SH-SY5Y (cell line): ENCODE data around the gene DPYSL4.
A peak's percentile ranks its signal among the peaks of the same experiment; 100 is the strongest.

ENCODE experiments used
- GATA2 ChIP-seq: IDR thresholded peaks from 2 replicates; pipeline ENCODE4 v1.6.1; 2011; ENCODE audit warnings: mild to moderate bottlenecking, low read depth, low read length
- GATA3 ChIP-seq: IDR thresholded peaks from 2 replicates; pipeline ENCODE4 v1.6.1; 2011; ENCODE audit warnings: low read depth, mild to moderate bottlenecking, low read length, moderate library complexity

GRCh38 chr10:132239126-132240031, 52.6 kb downstream of the DPYSL4 start:
- TF ChIP-seq GATA2 (peak; percentile 55), GATA3 (no peak)
